AML-193 (cell line): ENCODE results near the gene USP10.
A peak's percentile ranks its signal among the peaks of the same experiment; 100 is the strongest.
"Not testable (repeated sequence)": the region's sequence is repeated elsewhere in the genome, so short reads cannot be mapped to it uniquely, and the experiment has no call there.

ENCODE experiments used
- DNase-seq, 2 experiments: peaks; one replicate each; lab custom pipeline; 2025; lab: John Stamatoyannopoulos, UW

The USP10 gene

GRCh38 chr16:84726669-84727467 lies 27.1 kb downstream of the USP10 start:
- DNase-seq = peak; percentile 88 to 92

GRCh38 chr16:84728853-84729424 lies 29.1 kb downstream of the USP10 start:
- DNase-seq = no peak

- no peak for DNase-seq
These were observed 30.0 kb downstream of the USP10 start for GRCh38 chr16:84729716-84730320.

DNA sequence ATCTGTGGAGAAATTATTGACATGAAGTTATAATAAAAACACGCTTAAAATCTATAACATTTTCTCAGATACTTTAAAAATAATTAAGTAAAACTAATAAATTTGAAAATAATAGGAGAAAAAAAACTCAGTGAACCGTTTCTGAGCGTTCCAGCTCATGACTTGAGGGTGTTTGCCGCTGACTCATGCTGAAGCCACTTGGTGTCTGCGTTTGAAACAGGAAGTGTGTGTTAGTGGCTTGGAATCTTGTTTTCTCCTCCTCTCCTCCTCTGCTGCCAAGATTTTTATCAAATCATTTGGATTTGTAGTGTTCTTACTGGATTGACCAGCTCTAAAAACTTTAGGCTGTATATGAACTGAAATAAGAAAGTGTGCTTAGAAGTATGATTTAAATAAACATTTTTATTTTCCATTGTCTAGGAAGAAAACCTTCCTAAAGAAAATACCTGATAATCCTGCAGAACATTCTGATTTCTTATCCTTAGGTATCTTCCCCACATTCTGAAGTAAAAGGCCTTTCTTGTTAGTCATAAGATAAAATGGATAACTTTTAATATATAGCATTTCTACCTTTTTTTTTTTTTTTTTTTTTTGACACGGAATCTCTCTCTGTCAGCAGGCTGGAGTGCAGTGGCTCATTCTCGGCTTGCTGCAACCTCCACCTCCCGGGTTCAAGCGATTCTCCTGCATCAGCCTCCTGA lies 30.8 kb downstream of the USP10 start:
- DNase-seq = peak; percentile 74 to 78

GRCh38 chr16:84732332-84732673 lies 32.5 kb downstream of the USP10 start:
- DNase-seq = not testable (repeated sequence)

DNA sequence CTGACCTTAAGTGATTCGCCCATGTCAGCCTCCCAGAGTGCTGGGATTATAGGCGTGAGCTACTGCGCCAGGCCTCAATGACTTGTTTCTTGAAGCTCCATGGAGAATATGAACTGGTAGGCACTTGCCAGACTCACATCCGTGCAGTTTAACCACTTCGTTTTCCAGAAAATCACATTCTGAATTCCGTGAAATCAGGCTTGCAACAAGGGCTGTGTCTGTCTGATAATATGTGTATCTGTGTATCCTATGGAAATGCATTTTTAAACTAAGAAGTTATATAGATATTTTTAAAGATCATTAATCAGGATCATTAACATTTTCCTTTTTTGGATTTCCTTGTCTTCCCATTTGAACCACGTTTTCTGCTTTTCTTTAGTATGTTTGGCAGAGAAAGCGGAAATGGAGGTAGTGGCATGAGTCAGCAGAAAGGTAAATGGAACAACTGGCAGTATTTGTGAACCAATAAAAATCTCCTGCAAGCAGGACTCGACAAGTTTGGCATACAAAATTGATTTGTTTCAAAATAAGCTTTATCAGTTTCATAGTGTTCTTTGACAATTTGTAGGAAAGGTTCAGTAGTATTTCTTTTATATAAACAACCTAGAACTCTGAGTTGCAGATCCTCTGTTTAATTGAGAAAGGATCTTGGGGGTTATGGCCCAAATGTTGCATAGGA lies 33.0 kb downstream of the USP10 start:
- no peak for DNase-seq

DNA sequence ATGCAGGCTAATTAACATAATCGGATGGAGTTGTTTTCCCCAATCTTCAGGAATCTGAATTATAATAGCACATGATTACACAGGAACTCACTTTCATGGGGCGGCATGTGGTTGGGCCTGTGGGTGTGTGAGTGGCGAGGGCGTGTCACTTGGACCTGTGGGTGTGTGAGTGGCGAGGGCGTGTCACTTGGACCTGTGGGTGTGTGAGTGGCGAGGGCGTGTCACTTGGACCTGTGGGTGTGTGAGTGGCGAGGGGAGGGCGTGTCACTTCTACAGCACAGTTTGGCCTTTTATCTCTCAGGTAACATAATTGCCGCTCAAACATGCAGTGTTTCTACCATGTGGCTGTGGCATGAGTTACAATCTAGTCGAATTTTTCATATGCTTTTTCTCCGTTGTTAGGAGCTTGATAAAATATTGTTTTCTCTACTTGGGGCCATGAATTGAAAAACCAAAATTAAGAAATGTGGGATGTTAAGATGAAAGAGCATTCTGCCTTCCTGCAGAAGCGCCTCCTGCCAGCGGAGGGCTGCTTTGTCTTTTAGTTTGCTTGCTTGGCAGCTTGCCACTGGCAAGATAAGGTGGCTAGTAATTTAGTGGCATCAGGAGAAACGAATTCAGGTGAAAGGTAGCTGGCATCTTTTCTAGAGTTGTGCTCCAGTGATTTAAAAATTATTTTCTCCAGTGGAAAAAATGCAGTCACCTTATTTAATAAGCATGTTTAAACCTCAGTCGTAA lies 36.2 kb downstream of the USP10 start:
- DNase-seq = no peak

- DNase-seq = no peak
These were observed 37.6 kb downstream of the USP10 start for GRCh38 chr16:84737192-84738011.

DNA sequence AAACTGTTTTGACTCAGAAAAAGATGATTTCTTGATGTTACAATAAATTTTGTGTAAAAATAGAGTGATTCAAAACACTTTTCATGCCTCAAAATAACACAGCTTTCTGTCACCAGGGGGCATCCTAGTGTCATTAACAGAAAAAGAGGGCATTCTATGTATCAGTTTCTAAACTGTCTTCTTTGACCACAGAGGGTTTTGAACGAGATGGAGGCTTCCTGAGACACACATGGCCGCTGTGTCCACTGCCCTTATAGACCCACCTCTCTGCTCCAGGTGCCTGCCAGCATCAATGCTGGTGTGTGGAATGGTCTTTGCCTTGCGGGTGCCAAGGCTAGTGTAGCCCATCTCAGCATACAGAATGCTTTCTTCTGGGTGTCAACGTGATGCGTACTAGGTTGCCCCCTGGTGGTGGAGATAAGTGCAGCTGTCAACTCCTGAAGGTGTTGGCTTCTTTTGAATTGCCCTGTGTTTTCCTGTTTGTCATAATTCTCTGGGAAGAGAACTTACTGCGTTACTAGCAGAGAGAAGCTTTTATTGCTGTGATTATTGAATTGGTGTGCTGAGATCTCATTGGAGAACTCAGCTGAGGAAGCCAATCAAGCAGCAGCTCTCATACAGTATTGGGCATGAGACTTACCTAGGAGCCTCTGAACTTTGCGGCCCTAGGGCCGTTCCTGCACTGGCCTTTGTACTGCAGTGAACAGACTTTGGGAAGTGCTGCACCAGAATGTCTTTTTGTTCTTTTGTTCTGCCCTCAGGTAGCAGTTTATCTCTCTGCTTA lies 38.6 kb downstream of the USP10 start:
- DNase-seq = peak; percentile 68 to 77

- DNase-seq = peak in 1 of 2 experiments; percentile 8
These were observed 39.7 kb downstream of the USP10 start for GRCh38 chr16:84739349-84740124.

DNA sequence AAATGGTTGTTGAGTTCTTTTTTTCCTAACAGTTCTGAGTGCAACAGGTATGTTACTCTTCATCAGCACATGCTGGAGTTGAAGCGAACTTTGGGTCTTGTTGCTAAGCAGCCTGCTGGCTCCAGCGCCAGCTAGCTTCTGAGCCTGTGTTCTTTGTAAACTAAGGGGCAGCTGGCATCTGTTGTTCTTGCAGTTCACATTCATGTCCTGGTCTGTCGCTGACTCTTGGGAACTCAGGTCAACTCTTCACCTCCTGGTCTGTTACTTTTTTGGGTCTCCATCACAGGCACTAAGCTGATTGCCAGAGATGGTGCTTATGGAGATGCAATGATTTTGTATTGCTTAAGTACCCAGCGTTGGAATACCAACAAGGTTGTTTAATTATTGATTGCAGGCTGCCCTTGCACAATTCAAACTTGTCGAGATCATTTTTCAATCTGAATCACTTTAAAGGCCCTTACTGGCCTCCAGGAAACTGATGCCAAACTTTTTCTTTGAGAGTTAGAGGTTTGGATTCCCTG lies 40.9 kb downstream of the USP10 start:
- DNase-seq = no peak

GRCh38 chr16:84741340-84741830 lies 41.6 kb downstream of the USP10 start:
- DNase-seq = no peak

GRCh38 chr16:84742641-84743092 lies 42.9 kb downstream of the USP10 start:
- no peak for DNase-seq

- no peak for DNase-seq
These were observed 46.4 kb downstream of the USP10 start for GRCh38 chr16:84746231-84746630.

DNA sequence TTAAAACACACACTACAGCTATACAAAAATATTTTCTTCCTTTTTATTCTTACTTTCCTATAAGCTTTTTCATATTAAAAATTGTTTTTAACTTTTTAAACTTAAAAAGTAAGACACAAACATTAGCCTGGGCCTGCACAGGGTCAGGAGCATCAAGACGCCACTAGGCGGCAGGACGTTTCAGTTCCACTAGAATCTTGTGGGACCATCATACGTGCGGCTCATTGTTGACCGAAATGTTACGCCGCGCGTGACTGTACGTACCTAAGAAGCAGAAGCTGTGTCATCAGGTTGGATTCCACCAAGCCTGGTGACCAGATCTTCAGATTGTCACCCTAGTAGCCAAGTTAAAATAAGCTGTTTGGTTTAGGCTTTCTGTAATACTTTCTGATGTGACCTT lies 47.1 kb downstream of the USP10 start:
- no peak for DNase-seq

- DNase-seq = not testable (repeated sequence)
These were observed 48.4 kb downstream of the USP10 start for GRCh38 chr16:84748247-84748646.

DNA sequence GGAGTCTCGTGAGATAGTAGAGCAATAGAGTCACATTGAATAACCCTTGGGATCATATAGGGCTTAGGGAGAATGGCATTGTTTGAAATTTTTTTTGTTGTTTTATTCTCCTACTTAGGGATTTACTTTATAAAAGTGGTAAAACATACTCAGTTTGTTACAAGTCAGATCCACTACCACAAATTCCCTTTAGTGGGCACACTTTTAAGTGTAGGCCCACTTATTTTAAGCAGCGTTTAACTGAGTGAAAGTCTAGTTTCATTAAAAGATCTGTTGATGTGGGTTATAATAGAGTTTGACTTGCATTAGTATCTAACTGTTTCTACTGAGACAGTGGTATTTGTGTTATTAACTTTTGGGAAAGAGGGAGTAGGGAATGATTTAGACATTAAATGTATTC lies 49.3 kb downstream of the USP10 start:
- DNase-seq = no peak

GRCh38 chr16:84749815-84750214 lies 50.0 kb downstream of the USP10 start:
- no peak for DNase-seq
